NCI-H226 (cell line): ENCODE results near the gene MRPS7.
A peak's percentile ranks its signal among the peaks of the same experiment; 100 is the strongest.
"Not testable (repeated sequence)": the region's sequence is repeated elsewhere in the genome, so short reads cannot be mapped to it uniquely, and the experiment has no call there.

Experiments used
- DNase-seq: peaks from one replicate; pipeline ENCODE4 v3.0.0-alpha.2; 2015

Gene MRPS7

GRCh38 chr17:75244133-75244866 lies 17.4 kb upstream of the MRPS7 start:
- peak; percentile 89 for DNase-seq

- DNase-seq, result peak; percentile 90
Observed at GRCh38 chr17:75245011-75245410, 16.7 kb upstream of the MRPS7 start.

GRCh38 chr17:75246404-75246803 lies 15.3 kb upstream of the MRPS7 start:
- no peak for DNase-seq

GRCh38 chr17:75249564-75249963 lies 12.1 kb upstream of the MRPS7 start:
- DNase-seq, result no peak

- peak; percentile 77 for DNase-seq
Observed at GRCh38 chr17:75250009-75250471, 11.6 kb upstream of the MRPS7 start.

- DNase-seq, result no peak
Observed at GRCh38 chr17:75252039-75252816, 9.5 kb upstream of the MRPS7 start.

- not testable (repeated sequence) for DNase-seq
Observed at GRCh38 chr17:75255954-75256698, 5.6 kb upstream of the MRPS7 start.

- DNase-seq, result not testable (repeated sequence)
Observed at GRCh38 chr17:75257228-75257627, 4.5 kb upstream of the MRPS7 start.

GRCh38 chr17:75260641-75261335 lies 891 bp upstream of the MRPS7 start:
- DNase-seq, result no peak

- DNase-seq, result no peak
Observed at GRCh38 chr17:75262112-75262606, 480 bp downstream of the MRPS7 start.

- DNase-seq, result no peak
Observed at GRCh38 chr17:75263055-75263454, 1.4 kb downstream of the MRPS7 start.

- no peak for DNase-seq
Observed at GRCh38 chr17:75265614-75266315, 4.1 kb downstream of the MRPS7 start.

- DNase-seq, result no peak
Observed at GRCh38 chr17:75266316-75267152, 4.9 kb downstream of the MRPS7 start.

GRCh38 chr17:75267153-75267410 lies 5.4 kb downstream of the MRPS7 start:
- no peak for DNase-seq

GRCh38 chr17:75267411-75268232 lies 5.9 kb downstream of the MRPS7 start:
- DNase-seq, result no peak

GRCh38 chr17:75269844-75270217 lies 8.2 kb downstream of the MRPS7 start:
- no peak for DNase-seq

GRCh38 chr17:75270218-75270965 lies 8.7 kb downstream of the MRPS7 start:
- peak; percentile 74 for DNase-seq

- peak; percentile 63 for DNase-seq
Observed at GRCh38 chr17:75270966-75271232, 9.2 kb downstream of the MRPS7 start, which contains the start of gene MIF4GD. Gene MIF4GD, minus strand, starts transcription at chr17:75271231. Its CDS starts 1,036 bp downstream, at chr17:75270195.

- DNase-seq, result no peak
Observed at GRCh38 chr17:75271233-75271954, 9.7 kb downstream of the MRPS7 start.
